Lower lobe of right lung (tissue), 2 donors: ENCODE results near the gene AP5Z1. TPM values are rescaled to one million over a fixed set of nuclear protein-coding genes. Genes with fewer than 3 reads are reported as not detected.

Experiments
- ATAC-seq, 2 donors: fragments of 200-7000 bp; cut with Tn5 transposase; one replicate each; pipeline ENCODE4 v1.9.1; 2020 to 2022; ENCODE audit warnings: mild to moderate bottlenecking in 2 of 2, moderate library complexity in 2 of 2
- DNase-seq: peaks from one replicate; pipeline ENCODE4 v3.0.0-alpha.2; 2020
- H3K27ac ChIP-seq: fragments of 200-600 bp; one replicate; pipeline ENCODE4 v1.8.0; 2022
- H3K27me3 ChIP-seq: fragments of 200-600 bp; one replicate; pipeline ENCODE4 v1.8.0; 2022; ENCODE audit warnings: low read depth
- H3K36me3 ChIP-seq: fragments of 200-600 bp; one replicate; pipeline ENCODE4 v1.8.0; 2022; ENCODE audit warnings: mild to moderate bottlenecking
- H3K4me1 ChIP-seq: fragments of 200-600 bp; one replicate; pipeline ENCODE4 v1.8.0; 2022
- H3K4me3 ChIP-seq: fragments of 200-600 bp; one replicate; pipeline ENCODE4 v1.8.0; 2022; ENCODE audit warnings: mild to moderate bottlenecking
- H3K9me3 ChIP-seq: fragments of 200-600 bp; one replicate; pipeline ENCODE4 v1.8.0; 2022
- CTCF ChIP-seq: fragments of 200-600 bp; IDR thresholded peaks from one replicate; pipeline ENCODE4 v1.8.0; 2022; ENCODE audit warnings: antibody characterized with exemption, mild to moderate bottlenecking
- intact Hi-C: fragments of 100-400 bp; cut with DNase I; formaldehyde crosslinking; loops from one replicate; pipeline ENCODE4 v1.11.0; 2022
- total RNA-seq: library from RNA; stranded (reverse); fragmentation: NEBNext Ultra II Directional; extraction: Animal tissue kit (Norgen Biotek cat#: 25700); gene quantifications from one replicate; pipeline ENCODE4 v1.2.1, GENCODE V29; 2021
- donor health status: DM: no; HTN: yes; CAD: no; lungs with severe emphysema.

The AP5Z1 gene
- total RNA-seq, 1 donor from 2014 or later: 50.4 TPM

GRCh38 chr7:4787947-4788626, 12.7 kb downstream of the AP5Z1 start:
- Histone ChIP-seq H3K27ac (no peak overlapping the region), H3K4me3 (no peak overlapping the region), H3K4me1 (no peaks in the 10 kb centered on the region), H3K27me3 (no peaks in the 10 kb centered on the region), H3K36me3 (peaks cover 87% of the 10 kb centered on the region), H3K9me3 (no peaks in the 10 kb centered on the region)
- no peak for TF ChIP-seq CTCF
- ATAC-seq (no peak), DNase-seq (no peak)
- intact Hi-C loops: no loop called here

GRCh38 chr7:4788627-4789189, 13.3 kb downstream of the AP5Z1 start:
- intact Hi-C loops: no loop called here
- no peak overlapping the region for H3K27ac ChIP-seq
- peaks cover 81% of the 10 kb centered on the region for H3K36me3 ChIP-seq
- TF ChIP-seq CTCF: no peak
- ATAC-seq (no peak), DNase-seq (no peak)
- H3K9me3 ChIP-seq: no peaks in the 10 kb centered on the region
- H3K4me1 ChIP-seq: no peaks in the 10 kb centered on the region
- no peaks in the 10 kb centered on the region for H3K27me3 ChIP-seq
- H3K4me3 ChIP-seq: no peak overlapping the region

DNA sequence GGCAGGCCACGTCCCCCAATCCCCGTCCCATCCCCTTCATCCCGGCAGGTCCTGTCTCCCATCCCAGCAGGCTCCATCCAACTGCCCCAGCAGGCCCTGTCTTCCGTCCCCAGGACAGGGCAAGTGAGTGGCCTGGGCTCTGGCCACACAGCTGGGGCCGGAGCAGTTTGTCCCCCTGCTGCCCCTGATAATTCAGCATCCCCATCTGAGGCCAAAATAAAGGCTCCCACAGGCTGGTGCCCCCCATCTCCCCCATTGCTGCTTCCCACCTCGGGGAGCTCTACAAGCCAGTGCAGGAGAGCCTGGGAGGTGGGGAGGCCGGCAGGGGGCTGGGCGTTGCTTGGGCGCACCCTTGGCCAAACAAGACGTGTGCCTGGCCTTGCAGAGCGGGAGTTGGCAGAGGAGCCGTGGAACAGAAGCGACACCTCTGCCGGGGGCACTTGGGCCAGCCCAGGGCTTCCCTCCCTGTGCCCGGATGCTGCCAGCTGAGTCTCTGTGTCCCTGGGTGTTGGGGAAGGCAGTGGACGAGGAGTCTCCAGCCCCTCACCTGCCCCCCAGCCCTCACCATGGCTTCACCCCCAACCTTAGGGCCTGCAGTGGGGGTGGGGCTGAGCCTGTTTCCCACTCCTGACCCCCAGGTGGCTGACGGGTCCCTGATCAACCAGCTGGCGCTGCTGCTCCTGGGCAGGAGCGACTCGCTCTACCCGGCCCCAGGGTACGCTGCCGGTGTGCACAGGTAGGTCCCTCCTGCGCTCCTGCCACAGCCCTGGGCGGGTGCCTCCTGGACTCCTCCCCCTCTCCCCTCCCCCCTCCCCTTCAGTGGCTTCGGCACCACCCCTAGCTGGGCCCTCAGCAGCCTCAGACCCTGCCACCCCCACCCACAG, 14.0 kb downstream of the AP5Z1 start:
- DNase-seq (no peak), ATAC-seq (no peak)
- no peak overlapping the region for H3K27ac ChIP-seq
- intact Hi-C loops: no loop called here
- no peak overlapping the region for H3K4me3 ChIP-seq
- no peaks in the 10 kb centered on the region for H3K27me3 ChIP-seq
- TF ChIP-seq CTCF: no peak
- no peaks in the 10 kb centered on the region for H3K4me1 ChIP-seq
- H3K9me3 ChIP-seq: no peaks in the 10 kb centered on the region
- peaks cover 75% of the 10 kb centered on the region for H3K36me3 ChIP-seq

DNA sequence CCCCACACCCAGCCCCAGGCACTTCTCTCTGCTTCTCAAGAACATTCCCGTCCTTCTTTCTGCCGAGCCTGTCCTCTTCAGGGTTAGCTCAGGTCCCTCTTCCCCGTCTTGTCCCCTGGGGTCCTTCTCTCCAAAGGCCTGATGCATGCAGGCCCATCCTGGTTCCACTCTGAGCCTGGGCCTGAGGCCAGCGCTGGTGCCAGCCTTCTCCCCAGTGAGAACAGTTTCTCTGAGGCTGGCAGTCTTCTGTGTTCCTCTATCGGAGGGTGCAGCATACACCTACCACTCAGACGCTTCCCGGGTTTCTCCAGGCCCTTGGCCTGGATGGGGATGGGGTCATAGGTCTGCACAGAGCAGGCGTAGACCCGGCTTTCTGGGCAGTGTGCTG, 14.6 kb downstream of the AP5Z1 start:
- Histone ChIP-seq H3K36me3 (peaks cover 68% of the 10 kb centered on the region), H3K4me3 (no peak overlapping the region), H3K9me3 (no peaks in the 10 kb centered on the region), H3K4me1 (no peaks in the 10 kb centered on the region), H3K27me3 (no peaks in the 10 kb centered on the region), H3K27ac (no peak overlapping the region)
- no peak for TF ChIP-seq CTCF
- ATAC-seq (no peak), DNase-seq (no peak)
- intact Hi-C loops: no loop called here

DNA sequence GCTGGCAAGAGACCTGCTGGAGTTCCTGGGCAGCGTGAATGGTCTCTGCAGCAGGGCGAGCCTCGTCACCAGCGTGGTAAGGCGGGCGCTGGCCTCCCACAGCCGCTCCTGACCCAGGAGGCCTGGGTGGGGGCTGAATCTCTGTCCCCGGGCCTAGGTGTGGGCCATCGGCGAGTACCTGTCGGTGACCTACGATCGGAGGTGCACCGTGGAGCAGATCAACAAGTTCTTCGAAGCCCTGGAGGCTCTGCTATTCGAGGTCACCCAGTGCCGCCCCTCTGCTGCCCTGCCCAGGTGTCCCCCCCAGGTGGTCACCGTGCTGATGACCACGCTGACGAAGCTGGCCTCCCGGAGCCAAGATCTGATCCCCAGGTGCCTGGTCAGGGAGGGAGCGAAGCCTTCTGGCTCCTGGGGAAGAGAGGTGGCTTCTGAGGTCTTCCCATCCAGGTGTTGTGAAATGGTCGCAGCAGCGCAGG, 15.1 kb downstream of the AP5Z1 start:
- Histone ChIP-seq H3K4me1 (no peaks in the 10 kb centered on the region), H3K27me3 (no peaks in the 10 kb centered on the region), H3K36me3 (peaks cover 63% of the 10 kb centered on the region), H3K27ac (no peak overlapping the region), H3K9me3 (no peaks in the 10 kb centered on the region), H3K4me3 (no peak overlapping the region)
- no peak for ATAC-seq
- no peak for DNase-seq
- TF ChIP-seq CTCF: no peak
- intact Hi-C loops: no loop called here
